GM18526 (cell line): ENCODE results near the gene GRIN1.
A peak's percentile ranks its signal among the peaks of the same experiment; 100 is the strongest.

Source experiments
- POLR2A ChIP-seq: IDR thresholded peaks from 3 replicates; pipeline ENCODE4 v1.6.1; 2011; ENCODE audit not compliant: insufficient read length; ENCODE audit errors: extremely low read depth

The GRIN1 gene

GRCh38 chr9:137194909-137195308 lies 56.0 kb downstream of the GRIN1 start:
- no peak for TF ChIP-seq POLR2A

- TF ChIP-seq POLR2A, result no peak
Measured at GRCh38 chr9:137195525-137196220, 56.7 kb downstream of the GRIN1 start.

- no peak for TF ChIP-seq POLR2A
Measured at GRCh38 chr9:137198051-137198901, 59.3 kb downstream of the GRIN1 start.

DNA sequence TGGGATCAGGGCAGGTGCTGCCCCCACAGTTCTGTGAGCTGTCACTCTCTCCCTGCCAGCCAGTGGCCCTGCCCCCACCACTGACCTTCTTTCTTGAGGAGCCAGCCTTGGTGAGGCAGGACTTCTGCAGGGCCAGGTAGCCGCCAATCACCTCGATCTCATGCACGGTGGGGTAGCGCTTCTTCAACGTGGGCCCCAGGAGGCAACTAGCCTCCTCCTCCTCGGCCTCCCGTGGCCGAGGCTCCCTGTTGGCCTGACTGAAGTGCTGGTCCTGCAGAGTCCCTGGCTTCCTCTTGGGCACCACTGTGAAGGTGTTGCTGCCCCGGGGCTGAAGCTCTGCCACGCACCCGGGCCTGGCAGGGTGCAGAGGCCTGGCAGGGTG lies 59.9 kb downstream of the GRIN1 start:
- TF ChIP-seq POLR2A, result no peak

GRCh38 chr9:137199411-137200121 lies 60.6 kb downstream of the GRIN1 start:
- TF ChIP-seq POLR2A, result no peak

GRCh38 chr9:137200311-137201204 lies 61.6 kb downstream of the GRIN1 start, which contains the start of gene TPRN:
Gene TPRN (minus strand): TSS chr9:137200741. CDS start chr9:137200711, 30 bp downstream.
- peak; percentile 94 for TF ChIP-seq POLR2A

DNA sequence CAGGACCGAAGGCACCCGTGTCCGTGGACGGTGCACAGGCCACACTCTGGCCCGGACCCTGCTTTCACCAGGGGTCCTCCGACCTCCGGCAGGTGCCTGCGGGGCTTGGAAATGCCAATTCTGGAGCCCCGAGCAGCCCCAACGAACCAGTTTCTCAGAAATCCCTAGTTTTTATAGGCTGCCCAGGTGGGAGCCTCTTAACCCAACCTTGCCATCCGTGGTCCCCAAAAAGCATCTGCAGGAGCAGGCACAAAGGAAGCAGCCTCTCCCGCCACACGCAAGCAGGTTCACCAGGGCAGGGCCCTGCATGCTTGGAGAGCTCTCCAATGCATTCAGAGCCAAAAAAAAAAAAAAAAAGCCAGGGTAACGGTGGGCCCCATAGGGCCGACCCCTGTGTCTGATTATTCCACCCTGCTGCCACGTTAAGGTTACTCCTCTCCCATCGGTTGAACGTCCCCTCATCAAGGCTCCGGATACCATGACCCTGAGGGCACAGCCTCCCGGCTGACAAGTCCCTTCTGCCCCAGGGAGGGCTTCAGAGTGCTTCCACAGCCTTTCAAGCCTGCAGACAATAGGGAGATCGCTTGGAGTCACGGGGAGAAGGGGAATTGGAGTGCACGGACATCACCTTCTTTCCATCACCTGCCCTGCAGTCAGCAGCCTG lies 62.4 kb downstream of the GRIN1 start:
- TF ChIP-seq POLR2A, result no peak

- TF ChIP-seq POLR2A, result no peak
Measured at GRCh38 chr9:137202966-137203365, 64.0 kb downstream of the GRIN1 start.

- no peak for TF ChIP-seq POLR2A
Measured at GRCh38 chr9:137204731-137205125, 65.8 kb downstream of the GRIN1 start.

- TF ChIP-seq POLR2A, result peak; percentile 93
Measured at GRCh38 chr9:137205126-137206069, 66.4 kb downstream of the GRIN1 start, which contains the start of the genes NDOR1 and TMEM203. Gene NDOR1 (plus strand): TSS chr9:137205700. CDS start chr9:137205778, 78 bp downstream. Gene TMEM203 (minus strand): TSS chr9:137205648. CDS start chr9:137205414, 234 bp downstream.

GRCh38 chr9:137206602-137207001 lies 67.6 kb downstream of the GRIN1 start:
- TF ChIP-seq POLR2A, result no peak

GRCh38 chr9:137211532-137211931 lies 72.6 kb downstream of the GRIN1 start:
- peak; percentile 20 for TF ChIP-seq POLR2A

DNA sequence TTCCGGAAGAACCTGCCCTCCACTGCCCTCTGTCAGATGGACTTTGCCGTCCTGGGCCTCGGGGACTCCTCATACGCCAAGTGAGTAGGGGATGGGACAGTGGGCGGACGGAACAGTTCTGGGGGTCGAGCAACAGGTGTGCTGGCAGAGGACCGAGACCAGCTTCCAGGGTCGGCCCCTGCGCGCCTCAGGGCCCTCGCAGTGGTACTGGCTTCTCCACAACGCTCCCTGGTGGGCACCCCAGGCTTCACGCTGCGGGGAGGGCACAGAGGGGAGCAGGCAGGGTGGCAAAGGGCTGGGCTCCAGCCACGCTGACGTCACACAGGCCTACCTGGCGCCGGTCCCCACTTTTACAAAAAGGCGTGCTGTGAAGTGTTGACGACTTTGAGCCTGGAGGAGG lies 73.6 kb downstream of the GRIN1 start:
- no peak for TF ChIP-seq POLR2A
